Measurements from ENCODE around the gene BTN1A1. TPM values are rescaled to one million over a fixed set of nuclear protein-coding genes. Genes with fewer than 3 reads are reported as not detected.

Gene BTN1A1
- total RNA-seq, 1 experiment from 2014 or later, result not detected

- peak overlapping the region; percentile 99 for H3K27ac Mint-ChIP-seq (ENCODE audit: low read depth, unreplicated experiment)
- peak overlapping the region; percentile 92 for H3K4me3 Mint-ChIP-seq (ENCODE audit: unreplicated experiment)
- DNase-seq (ENCODE audit: unreplicated experiment), result peak; percentile 94
- ChIA-PET POLR2A (interaction anchor here (0.6 to 2.5 kb wide), 33 partner anchors 9 to 257 kb away, joined by 3 to 17 read pairs (median 4); partner anchors contain the start of genes BTN2A1 and HMGN4), CTCF (interaction anchor here (0.5 to 1.3 kb wide), 5 partner anchors 16 to 695 kb away, joined by 3 to 4 read pairs (median 3); no protein-coding TSS in a partner anchor)
- peaks cover 8% of the 10 kb centered on the region for H3K9me3 Mint-ChIP-seq (ENCODE audit: unreplicated experiment)
- TSS peak; percentile 34 for BruUV-seq (replicated peaks)
- intact Hi-C loops (cut with micrococcal nuclease), result loop anchor here (2.0 to 5.0 kb wide), 2 partner anchors 47 to 63 kb away; partner anchors contain the start of gene HMGN4
- H3K36me3 Mint-ChIP-seq (ENCODE audit: insufficient read depth, unreplicated experiment), result peaks cover 15% of the 10 kb centered on the region
- H3K27me3 Mint-ChIP-seq (ENCODE audit: insufficient read depth, unreplicated experiment), result no peaks in the 10 kb centered on the region
- peaks cover 21% of the 10 kb centered on the region for H3K4me1 Mint-ChIP-seq (ENCODE audit: insufficient read depth, unreplicated experiment)
- TF ChIP-seq, protein P1, sequence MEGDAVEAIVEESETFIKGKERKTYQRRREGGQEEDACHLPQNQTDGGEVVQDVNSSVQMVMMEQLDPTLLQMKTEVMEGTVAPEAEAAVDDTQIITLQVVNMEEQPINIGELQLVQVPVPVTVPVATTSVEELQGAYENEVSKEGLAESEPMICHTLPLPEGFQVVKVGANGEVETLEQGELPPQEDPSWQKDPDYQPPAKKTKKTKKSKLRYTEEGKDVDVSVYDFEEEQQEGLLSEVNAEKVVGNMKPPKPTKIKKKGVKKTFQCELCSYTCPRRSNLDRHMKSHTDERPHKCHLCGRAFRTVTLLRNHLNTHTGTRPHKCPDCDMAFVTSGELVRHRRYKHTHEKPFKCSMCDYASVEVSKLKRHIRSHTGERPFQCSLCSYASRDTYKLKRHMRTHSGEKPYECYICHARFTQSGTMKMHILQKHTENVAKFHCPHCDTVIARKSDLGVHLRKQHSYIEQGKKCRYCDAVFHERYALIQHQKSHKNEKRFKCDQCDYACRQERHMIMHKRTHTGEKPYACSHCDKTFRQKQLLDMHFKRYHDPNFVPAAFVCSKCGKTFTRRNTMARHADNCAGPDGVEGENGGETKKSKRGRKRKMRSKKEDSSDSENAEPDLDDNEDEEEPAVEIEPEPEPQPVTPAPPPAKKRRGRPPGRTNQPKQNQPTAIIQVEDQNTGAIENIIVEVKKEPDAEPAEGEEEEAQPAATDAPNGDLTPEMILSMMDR (IDR thresholded peaks at IDR 0.05; ENCODE audit: unreplicated experiment), result no peak
These were observed 26.2 kb upstream of the BTN1A1 start for GRCh38 chr6:26473758-26474438.

- ChIA-PET POLR2A (interaction anchor here (0.6 to 2.5 kb wide), 29 partner anchors 10 to 258 kb away, joined by 3 to 17 read pairs (median 4); partner anchors contain the start of genes BTN2A1 and HMGN4), CTCF (interaction anchor here (0.7 to 1.5 kb wide), 5 partner anchors 16 to 694 kb away, joined by 3 to 4 read pairs (median 3); no protein-coding TSS in a partner anchor)
- Mint-ChIP-seq H3K36me3 (ENCODE audit: insufficient read depth, unreplicated experiment) (peaks cover 9% of the 10 kb centered on the region), H3K4me1 (ENCODE audit: insufficient read depth, unreplicated experiment) (peaks cover 21% of the 10 kb centered on the region), H3K27me3 (ENCODE audit: insufficient read depth, unreplicated experiment) (no peaks in the 10 kb centered on the region), H3K4me3 (ENCODE audit: unreplicated experiment) (peak overlapping the region; percentile 92), H3K27ac (ENCODE audit: low read depth, unreplicated experiment) (peak overlapping the region; percentile 99), H3K9me3 (ENCODE audit: unreplicated experiment) (peaks cover 8% of the 10 kb centered on the region)
- peak; percentile 16 for DNase-seq (ENCODE audit: unreplicated experiment)
- intact Hi-C loops (cut with micrococcal nuclease), result loop anchor here (2.0 to 5.0 kb wide), 2 partner anchors 46 to 63 kb away; partner anchors contain the start of gene HMGN4
- BruUV-seq (replicated peaks), result no TSS peak
- TF ChIP-seq, protein P1 (IDR thresholded peaks at IDR 0.05; ENCODE audit: unreplicated experiment), result no peak
These were observed 25.6 kb upstream of the BTN1A1 start for GRCh38 chr6:26474439-26474881.

DNA sequence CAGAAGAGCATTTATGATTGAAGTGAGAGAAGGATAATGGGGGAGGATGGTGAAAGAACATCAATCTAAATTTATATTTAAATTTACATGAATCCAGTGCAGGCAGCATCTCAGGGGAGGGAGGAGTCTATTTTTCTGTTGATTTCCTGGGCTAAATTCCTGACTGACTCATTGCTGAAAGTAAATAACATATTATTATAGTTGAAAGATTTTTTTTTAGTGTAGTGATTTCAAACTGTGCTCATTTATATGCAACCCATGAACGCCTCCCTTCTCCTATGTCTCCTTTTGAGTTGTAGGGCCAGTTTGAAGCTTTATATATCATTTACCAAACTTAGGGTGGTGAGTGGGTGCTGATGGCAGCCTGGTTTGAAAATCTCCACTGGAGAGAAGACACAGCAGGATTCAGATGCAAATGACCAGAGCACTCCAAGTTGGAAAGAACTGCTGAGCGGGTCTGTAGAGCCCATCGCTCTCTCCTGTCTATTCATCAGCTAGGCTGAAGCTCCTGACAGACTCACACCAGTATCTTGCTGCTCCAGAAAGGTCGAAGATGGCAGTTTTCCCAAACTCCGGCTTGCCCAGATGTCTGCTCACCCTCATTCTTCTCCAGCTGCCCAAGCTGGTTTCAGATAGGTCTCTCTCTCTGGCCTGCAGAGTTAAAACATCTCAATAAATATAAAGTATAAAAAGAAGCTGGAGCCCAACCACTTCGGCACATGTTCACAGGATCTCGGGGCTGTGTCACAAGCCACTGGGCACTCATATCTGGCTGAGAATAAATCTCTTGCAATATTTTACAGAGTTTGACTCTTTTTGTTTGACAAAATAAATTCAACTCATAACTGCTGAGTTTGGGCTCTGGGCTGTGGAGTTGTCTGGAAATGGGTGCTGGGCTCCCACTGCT is 24.0 kb upstream of the BTN1A1 start:
- Mint-ChIP-seq H3K9me3 (ENCODE audit: unreplicated experiment) (peaks cover 8% of the 10 kb centered on the region), H3K4me1 (ENCODE audit: insufficient read depth, unreplicated experiment) (peaks cover 21% of the 10 kb centered on the region), H3K27ac (ENCODE audit: low read depth, unreplicated experiment) (no peak overlapping the region), H3K36me3 (ENCODE audit: insufficient read depth, unreplicated experiment) (peaks cover 5% of the 10 kb centered on the region), H3K27me3 (ENCODE audit: insufficient read depth, unreplicated experiment) (no peaks in the 10 kb centered on the region), H3K4me3 (ENCODE audit: unreplicated experiment) (no peak overlapping the region)
- TF ChIP-seq, protein P1 (IDR thresholded peaks at IDR 0.05; ENCODE audit: unreplicated experiment), result no peak
- ChIA-PET POLR2A (interaction anchor here (0.5 to 2.5 kb wide), 4 partner anchors 9 to 43 kb away, joined by 3 to 8 read pairs (median 4); no protein-coding TSS in a partner anchor), CTCF (interaction anchor here (0.7 to 1.5 kb wide), 2 partner anchors 10 to 134 kb away, joined by 3 to 4 read pairs; no protein-coding TSS in a partner anchor)
- no TSS peak for BruUV-seq (replicated peaks)
- no peak for DNase-seq (ENCODE audit: unreplicated experiment)
- intact Hi-C loops (cut with micrococcal nuclease), result loop anchor here (2.0 kb wide), 1 partner anchor 45 kb away; no protein-coding TSS in a partner anchor

Measured in MCF 10A (cell line).